Psoas muscle (tissue), 8 donors: ENCODE measurements around the gene ATAD5. TPM values are rescaled to one million over a fixed set of nuclear protein-coding genes. Genes with fewer than 3 reads are reported as not detected.

ENCODE experiments used
- ATAC-seq, 4 donors: fragments of 200-7000 bp; cut with Tn5 transposase; one replicate each; pipeline ENCODE4 v1.9.1; 2020; ENCODE audit warnings: moderate library complexity in 3 of 4, mild to moderate bottlenecking in 2 of 4
- DNase-seq, 2 donors: peaks; one replicate each; pipeline ENCODE4 v3.0.0-alpha.2; 2020
- H3K27ac ChIP-seq: fragments of 200-600 bp; one replicate; pipeline ENCODE4 v1.8.0; 2022
- H3K27me3 ChIP-seq, 3 donors: fragments of 200-600 bp in 1 of 3; one replicate each; pipeline versions ENCODE4 v1.6.1 to v1.8.0; 2013 to 2022; ENCODE audit warnings: low read length in 2 of 3, mild to moderate bottlenecking in 2 of 3, moderate library complexity in 1 of 3; ENCODE audit not compliant: insufficient read depth in 3 of 3
- H3K36me3 ChIP-seq, 2 donors: fragments of 200-600 bp in 1 of 2; one replicate each; pipeline versions ENCODE4 v1.6.1 to v1.8.0; 2013 to 2022; ENCODE audit warnings: low read depth in 1 of 2, mild to moderate bottlenecking in 1 of 2, moderate library complexity in 1 of 2; ENCODE audit not compliant: insufficient read depth in 1 of 2
- H3K4me1 ChIP-seq: fragments of 200-600 bp; one replicate; pipeline ENCODE4 v1.8.0; 2022
- H3K4me3 ChIP-seq: fragments of 200-600 bp; one replicate; pipeline ENCODE4 v1.8.0; 2022; ENCODE audit warnings: mild to moderate bottlenecking
- H3K9me3 ChIP-seq: fragments of 200-600 bp; one replicate; pipeline ENCODE4 v1.8.0; 2022
- CTCF ChIP-seq: fragments of 200-600 bp; IDR thresholded peaks from one replicate; pipeline ENCODE4 v1.8.0; 2022; ENCODE audit warnings: antibody characterized with exemption
- WGBS, 3 donors: extraction: QIAGEN DNeasy Blood & Tissue Kit; methylation state at CpG; one replicate each; pipeline versions ENCODE4 v1.1.6 to v1.1.7; 2013; 5-methylcytosine and 5-hydroxymethylcytosine counted together
- intact Hi-C, 2 donors: fragments of 100-400 bp; cut with DNase I; formaldehyde crosslinking; loops; one replicate each; pipeline versions ENCODE4 v1.11.0 to v1.14.2; 2022
- polyA plus RNA-seq, 3 donors: library from polyadenylated mRNA; stranded (reverse); fragments of 200-250 nt; gene quantifications; one replicate each; pipeline ENCODE4 v1.2.3, GENCODE V29; 2013
- total RNA-seq, 4 donors: library from RNA; stranded (reverse); fragmentation: NEBNext Ultra II Directional in 2 of 4; extraction: Animal tissue kit (Norgen Biotek cat#: 25700) in 2 of 4; gene quantifications; one replicate each; pipeline versions ENCODE4 v1.2.1 to v1.2.4, GENCODE V29; 2021 to 2023
- donor health status: healthy with polysubstance abuse.
- donor health status: DM: no; HTN: no; CAD: no; lungs with moderate emphysema.
- donor health status: Bipolar disorder and iron deficiency.
- donor health status: healthy.
- donor health status: DM: yes; HTN: yes; CAD: no.
- donor health status: DM: no; HTN: no; CAD: no.
- donor health status: DM: no; HTN: no; CAD: no.
- donor health status: DM: yes; HTN: yes; CAD: no.

ATAD5 gene
- total and polyA plus RNA-seq, 7 donors, result 0.11 to 0.44 (median 0.19) TPM

GRCh38 chr17:30805944-30806456 lies 25.8 kb upstream of the ATAD5 start:
- Histone ChIP-seq H3K4me1 (no peaks in the 10 kb centered on the region), H3K4me3 (no peak overlapping the region), H3K27me3 (no peaks in the 10 kb centered on the region), H3K9me3 (no peaks in the 10 kb centered on the region), H3K27ac (no peak overlapping the region), H3K36me3 (peaks cover 3 to 37% of the 10 kb centered on the region in 2 donors)
- TF ChIP-seq CTCF, result no peak
- intact Hi-C loops, result no loop called here
- WGBS, 3 donors, result 88 to 93% (median 89%) methylated on average over 2 of the region's 2 CpGs
- ATAC-seq (no peak), DNase-seq (no peak)

GRCh38 chr17:30807896-30808295 lies 23.9 kb upstream of the ATAD5 start:
- TF ChIP-seq CTCF, result no peak
- Histone ChIP-seq H3K4me3 (no peak overlapping the region), H3K27me3 (no peaks in the 10 kb centered on the region), H3K27ac (no peak overlapping the region), H3K9me3 (no peaks in the 10 kb centered on the region), H3K36me3 (peaks cover 3 to 18% of the 10 kb centered on the region in 2 donors), H3K4me1 (peaks cover 3% of the 10 kb centered on the region)
- intact Hi-C loops, result no loop called here
- no peak for ATAC-seq
- WGBS, 3 donors, result 88 to 89% (median 89%) methylated on average over 1 of the region's 1 CpG
- no peak for DNase-seq

GRCh38 chr17:30808785-30809286 lies 22.9 kb upstream of the ATAD5 start:
- Histone ChIP-seq H3K4me1 (peaks cover 4% of the 10 kb centered on the region), H3K27ac (no peak overlapping the region), H3K36me3 (peaks cover 0 to 9% of the 10 kb centered on the region in 2 donors), H3K4me3 (no peak overlapping the region), H3K27me3 (no peaks in the 10 kb centered on the region), H3K9me3 (no peaks in the 10 kb centered on the region)
- no peak for TF ChIP-seq CTCF
- ATAC-seq, result no peak
- intact Hi-C loops, result no loop called here
- DNase-seq, result no peak
- WGBS, 3 donors, result 65 to 77% (median 75%) methylated on average over 9 of the region's 9 CpGs

GRCh38 chr17:30809867-30810266 lies 21.9 kb upstream of the ATAD5 start:
- H3K4me3 ChIP-seq, result no peak overlapping the region
- TF ChIP-seq CTCF, result no peak
- 96 to 98% (median 97%) methylated on average over 6 of the region's 6 CpGs for WGBS, 3 donors

More at GRCh38 chr17:30809867-30810266, 21.9 kb upstream of the ATAD5 start:
- ATAC-seq (no peak), DNase-seq (no peak)
- Histone ChIP-seq H3K27me3 (no peaks in the 10 kb centered on the region), H3K36me3 (no peaks in the 10 kb centered on the region), H3K27ac (no peak overlapping the region), H3K9me3 (no peaks in the 10 kb centered on the region), H3K4me1 (peaks cover 4% of the 10 kb centered on the region)
- intact Hi-C loops, result no loop called here
